ENCODE data around the gene CPVL. TPM values are rescaled to one million over a fixed set of nuclear protein-coding genes. Genes with fewer than 3 reads are reported as not detected.

The CPVL gene
- total RNA-seq, 1 experiment from 2014 or later: 26.9 TPM

DNA sequence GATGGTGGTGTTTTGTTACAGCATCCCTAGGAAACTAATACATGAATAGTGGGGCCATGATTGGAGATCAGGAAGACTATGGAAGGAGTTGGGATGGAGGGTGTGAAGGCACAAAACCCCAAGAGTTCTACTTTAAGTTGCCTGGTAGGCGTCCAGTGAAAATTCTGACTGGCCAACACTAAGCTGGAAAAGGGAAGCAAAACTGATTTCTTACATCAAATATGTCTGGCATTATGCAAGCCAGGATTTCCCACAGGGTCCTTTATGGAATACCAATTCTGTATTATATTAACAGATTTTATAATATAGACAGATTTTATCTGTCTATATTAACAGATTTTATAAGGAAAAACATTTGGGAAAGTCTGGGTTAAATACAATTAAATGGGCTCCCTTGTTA is 16.2 kb downstream of the CPVL start:
- H3K4me2 ChIP-seq (ENCODE audit: insufficient read depth, insufficient read length, low read length): no peak overlapping the region
- WGBS (ENCODE audit: extremely low coverage, insufficient read length, low lambda C conversion rate): no CpG with 5 or more reads among the region's 1 CpG
- H3K18ac ChIP-seq (ENCODE audit: insufficient read length, low read depth, low read length): no peak overlapping the region
- H3K4ac ChIP-seq (ENCODE audit: low read depth, low read length): no peak overlapping the region
- TF ChIP-seq, protein P1, sequence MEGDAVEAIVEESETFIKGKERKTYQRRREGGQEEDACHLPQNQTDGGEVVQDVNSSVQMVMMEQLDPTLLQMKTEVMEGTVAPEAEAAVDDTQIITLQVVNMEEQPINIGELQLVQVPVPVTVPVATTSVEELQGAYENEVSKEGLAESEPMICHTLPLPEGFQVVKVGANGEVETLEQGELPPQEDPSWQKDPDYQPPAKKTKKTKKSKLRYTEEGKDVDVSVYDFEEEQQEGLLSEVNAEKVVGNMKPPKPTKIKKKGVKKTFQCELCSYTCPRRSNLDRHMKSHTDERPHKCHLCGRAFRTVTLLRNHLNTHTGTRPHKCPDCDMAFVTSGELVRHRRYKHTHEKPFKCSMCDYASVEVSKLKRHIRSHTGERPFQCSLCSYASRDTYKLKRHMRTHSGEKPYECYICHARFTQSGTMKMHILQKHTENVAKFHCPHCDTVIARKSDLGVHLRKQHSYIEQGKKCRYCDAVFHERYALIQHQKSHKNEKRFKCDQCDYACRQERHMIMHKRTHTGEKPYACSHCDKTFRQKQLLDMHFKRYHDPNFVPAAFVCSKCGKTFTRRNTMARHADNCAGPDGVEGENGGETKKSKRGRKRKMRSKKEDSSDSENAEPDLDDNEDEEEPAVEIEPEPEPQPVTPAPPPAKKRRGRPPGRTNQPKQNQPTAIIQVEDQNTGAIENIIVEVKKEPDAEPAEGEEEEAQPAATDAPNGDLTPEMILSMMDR (conservative IDR thresholded peaks at IDR 0.05): no peak
- no peak overlapping the region for H2AFZ ChIP-seq (ENCODE audit: low read length)
- Mint-ChIP-seq H3K27ac (no peak overlapping the region), H3K27me3 (ENCODE audit: low read depth) (no peaks in the 10 kb centered on the region), H3K4me1 (peaks cover 6 to 13% of the 10 kb centered on the region in 2 experiments), H3K9me3 (no peaks in the 10 kb centered on the region), H3K36me3 (ENCODE audit: insufficient read depth in 1 of 3, low read depth in 3 of 3) (peaks cover 0 to 3% (median 0%) of the 10 kb centered on the region in 3 experiments; a peak in 1 of 7 replicates), H3K4me3 (no peak overlapping the region)
- H3K23me2 ChIP-seq (ENCODE audit: insufficient read length, low read depth, low read length, poor library complexity, severe bottlenecking): no peaks in the 10 kb centered on the region
- no peak overlapping the region for H3K9ac ChIP-seq (ENCODE audit: extremely low read depth, insufficient read length, low read length)
- no peak overlapping the region for H2BK5ac ChIP-seq (ENCODE audit: insufficient read length, low read length)
- no peak overlapping the region for H4K5ac ChIP-seq (ENCODE audit: insufficient read length, low read depth, low read length)
- H4K20me1 ChIP-seq (ENCODE audit: control insufficient read depth, insufficient read depth, insufficient read length): no peaks in the 10 kb centered on the region
- H3T11ph ChIP-seq (ENCODE audit: low read length): no peak overlapping the region
- no peaks in the 10 kb centered on the region for H3K79me2 ChIP-seq (ENCODE audit: insufficient read depth, low read length)
- H2BK12ac ChIP-seq (ENCODE audit: insufficient read length, low read depth, low read length): no peak overlapping the region
- H3K23ac ChIP-seq (ENCODE audit: insufficient read length, low read depth, low read length): no peak overlapping the region
- H3K14ac ChIP-seq (ENCODE audit: insufficient read depth, low read length): no peak overlapping the region
- no peaks in the 10 kb centered on the region for H3K27me3 ChIP-seq (ENCODE audit: insufficient read depth, low read length)
- H3K4me1 ChIP-seq (ENCODE audit: insufficient read depth, low read length): peaks cover 3% of the 10 kb centered on the region
- no peak overlapping the region for H3K27ac ChIP-seq (ENCODE audit: insufficient read length, low read depth, low read length)
- H3K56ac ChIP-seq (ENCODE audit: insufficient read length, low read depth, low read length): no peak overlapping the region
- no peak overlapping the region for H4K91ac ChIP-seq (ENCODE audit: insufficient read length, low read depth, low read length)
- H2BK20ac ChIP-seq (ENCODE audit: low read depth, low read length, poor library complexity, severe bottlenecking): no peak overlapping the region
- no peaks in the 10 kb centered on the region for H3K79me1 ChIP-seq (ENCODE audit: insufficient read depth, low read depth, low read length, poor library complexity, severe bottlenecking)
- H2BK15ac ChIP-seq (ENCODE audit: low read depth, low read length): no peak overlapping the region
- no peak for DNase-seq
- no peak overlapping the region for H4K8ac ChIP-seq (replicated peaks; ENCODE audit: insufficient read length, low read depth, low read length)
- no peaks in the 10 kb centered on the region for H3K9me3 ChIP-seq (ENCODE audit: control insufficient read depth, low read depth, low read length)
- no peak overlapping the region for H2BK120ac ChIP-seq (ENCODE audit: low read depth, low read length, poor library complexity, severe bottlenecking)
- H2AK5ac ChIP-seq (ENCODE audit: insufficient read length, low read length): no peak overlapping the region

Measured in H9 (cell line).